ENCODE measurements around the gene CA14. TPM values are rescaled to one million over a fixed set of nuclear protein-coding genes. Genes with fewer than 3 reads are reported as not detected.

CA14 gene
- total RNA-seq, 1 experiment from 2014 or later: not detected

- no peaks in the 10 kb centered on the region for H3K36me3 ChIP-seq (ENCODE audit: control insufficient read depth, insufficient read depth, low read length)
- no peak overlapping the region for H3K27ac ChIP-seq (ENCODE audit: low read length)
- in situ Hi-C loops (cut with HindIII; ENCODE audit: low pct_unique_long_range_greater_than_20kb, low sequenced_read_pairs) (no loop called here), intact Hi-C loops (cut with micrococcal nuclease; ENCODE audit: unreplicated experiment) (no loop called here)
- H3K27me3 ChIP-seq (ENCODE audit: control insufficient read depth, insufficient read depth, low read length): no peaks in the 10 kb centered on the region
- BruUV-seq (replicated peaks): no TSS peak
- DNase-seq (ENCODE audit: low read depth, low spot score) (no peak), ATAC-seq (0 out of 2 replicates have a peak, but pooled peaks have one; percentile 35)
- H3K9me3 ChIP-seq (ENCODE audit: control insufficient read depth, insufficient read depth, low read depth, low read length): no peaks in the 10 kb centered on the region
- H3K4me3 ChIP-seq (ENCODE audit: low read depth in 2 of 2, low read length in 2 of 2): no peak overlapping the region
- ChIA-PET CTCF (no interaction called here), POLR2A (no interaction called here)
- no peak for TF ChIP-seq TCF7L2 (IDR thresholded peaks at IDR 0.05; ENCODE audit: low read depth, low read length)
- no peak for TF ChIP-seq REST (IDR thresholded peaks at IDR 0.05; ENCODE audit: insufficient read depth in 1 of 2, low read depth in 2 of 2, low read length in 1 of 2)
- TF ChIP-seq CTCF (IDR thresholded peaks at IDR 0.05): no peak
- no peak for TF ChIP-seq POLR2AphosphoS5 (IDR thresholded peaks at IDR 0.05; ENCODE audit: low read depth, low read length)
- no peak for TF ChIP-seq SIN3A (IDR thresholded peaks at IDR 0.05; ENCODE audit: borderline replicate concordance, insufficient read depth, low read depth, low read length)
- no peaks in the 10 kb centered on the region for H3K4me1 ChIP-seq (ENCODE audit: control insufficient read depth, insufficient read depth, low read length)
Observed at GRCh38 chr1:150249936-150250335, 7.6 kb upstream of the CA14 start.

- BruUV-seq (replicated peaks): no TSS peak
- H3K4me1 ChIP-seq (ENCODE audit: control insufficient read depth, insufficient read depth, low read length): peaks cover 17% of the 10 kb centered on the region
- ChIA-PET POLR2A (interaction anchor here (0.6 kb wide), 1 partner anchor 9 kb away, joined by 5 read pairs; no protein-coding TSS in a partner anchor), CTCF (interaction anchor here (0.6 to 2.0 kb wide), 7 partner anchors 13 to 750 kb away, joined by 3 to 14 read pairs (median 4); partner anchors contain the start of genes APH1A and MINDY1)
- no peaks in the 10 kb centered on the region for H3K27me3 ChIP-seq (ENCODE audit: control insufficient read depth, insufficient read depth, low read length)
- no peaks in the 10 kb centered on the region for H3K36me3 ChIP-seq (ENCODE audit: control insufficient read depth, insufficient read depth, low read length)
- TF ChIP-seq SIN3A (IDR thresholded peaks at IDR 0.05; ENCODE audit: borderline replicate concordance, insufficient read depth, low read depth, low read length) (no peak), TCF7L2 (IDR thresholded peaks at IDR 0.05; ENCODE audit: low read depth, low read length) (no peak), POLR2AphosphoS5 (IDR thresholded peaks at IDR 0.05; ENCODE audit: low read depth, low read length) (no peak), CTCF (IDR thresholded peaks at IDR 0.05) (no peak; the same call in 1 of the 2 replicates), REST (IDR thresholded peaks at IDR 0.05; ENCODE audit: insufficient read depth in 1 of 2, low read depth in 2 of 2, low read length in 1 of 2) (no peak)
- DNase-seq (ENCODE audit: low read depth, low spot score) (no peak), ATAC-seq (peak; percentile 19; the same call in 1 of the 2 replicates)
- no peaks in the 10 kb centered on the region for H3K9me3 ChIP-seq (ENCODE audit: control insufficient read depth, insufficient read depth, low read depth, low read length)
- peak overlapping the region; percentile 30 to 69 for H3K4me3 ChIP-seq (ENCODE audit: low read depth in 2 of 2, low read length in 2 of 2)
- in situ Hi-C loops (cut with HindIII; ENCODE audit: low pct_unique_long_range_greater_than_20kb, low sequenced_read_pairs): no loop called here
- H3K27ac ChIP-seq (ENCODE audit: low read length): peak overlapping the region; percentile 84
- intact Hi-C loops (cut with micrococcal nuclease; ENCODE audit: unreplicated experiment): no loop called here
Observed at GRCh38 chr1:150256198-150256553, 1.4 kb upstream of the CA14 start.

Data from Panc1 (cell line).